ENCODE measurements around the gene LIN9.
"Not testable (repeated sequence)": the region's sequence is repeated elsewhere in the genome, so short reads cannot be mapped to it uniquely, and the experiment has no call there.

LIN9 gene

DNA sequence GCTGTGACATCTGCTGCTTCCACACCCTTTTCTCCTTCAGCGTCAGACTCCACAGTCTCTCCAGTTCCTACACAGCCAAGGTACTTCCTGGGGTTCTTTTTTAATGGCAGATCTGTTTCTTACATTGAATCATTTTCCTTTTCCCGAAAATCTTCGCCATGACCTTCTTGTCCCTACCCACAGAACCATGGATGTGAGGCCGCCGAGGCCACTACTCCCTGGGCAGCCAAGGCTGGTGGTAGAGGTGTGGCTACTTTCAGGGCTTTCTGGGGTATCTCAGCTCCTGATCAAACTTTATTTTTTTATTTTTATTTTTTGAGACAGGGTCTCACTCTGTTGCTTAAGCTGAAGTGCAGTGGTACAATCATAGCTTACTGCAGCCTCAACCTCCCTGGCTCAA lies 9.5 kb upstream of the LIN9 start:
- no peak for DNase-seq

DNA sequence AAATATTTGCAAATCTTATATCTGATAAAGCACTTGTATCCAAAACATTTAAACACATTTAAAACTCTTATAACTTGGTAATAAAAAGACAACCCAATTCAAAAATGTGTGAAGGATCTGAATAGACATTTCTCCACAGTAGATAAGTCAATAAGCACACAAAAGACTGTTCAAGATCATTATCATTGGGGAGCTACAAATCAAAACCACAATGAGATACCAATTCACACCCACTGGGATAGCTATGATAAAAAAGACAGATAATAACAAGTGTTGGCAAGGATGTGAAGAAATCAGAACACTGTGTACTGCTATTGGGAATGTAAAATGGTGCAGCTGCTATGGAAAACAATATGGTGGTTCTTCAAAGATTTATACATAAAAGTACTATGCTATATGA lies 5.1 kb upstream of the LIN9 start:
- DNase-seq: no peak

DNA sequence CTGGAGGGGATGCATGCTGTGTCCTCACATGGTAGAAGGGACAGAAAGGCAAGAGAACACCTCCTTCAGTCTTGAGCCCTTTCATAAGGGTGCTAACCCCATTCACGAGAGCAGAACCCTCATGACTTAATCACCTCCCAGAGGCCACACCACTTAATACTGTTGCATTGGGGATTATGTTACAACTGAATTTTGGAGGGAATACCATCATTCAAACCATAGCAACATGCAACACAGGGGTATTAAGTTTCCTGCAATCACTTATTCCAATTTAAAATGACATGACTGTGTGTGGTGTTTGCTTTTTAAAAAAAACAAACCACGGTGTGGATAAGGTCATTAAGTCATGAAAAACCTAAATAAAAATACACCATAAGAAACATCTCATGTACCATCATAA lies 3.1 kb upstream of the LIN9 start:
- no peak for DNase-seq

DNA sequence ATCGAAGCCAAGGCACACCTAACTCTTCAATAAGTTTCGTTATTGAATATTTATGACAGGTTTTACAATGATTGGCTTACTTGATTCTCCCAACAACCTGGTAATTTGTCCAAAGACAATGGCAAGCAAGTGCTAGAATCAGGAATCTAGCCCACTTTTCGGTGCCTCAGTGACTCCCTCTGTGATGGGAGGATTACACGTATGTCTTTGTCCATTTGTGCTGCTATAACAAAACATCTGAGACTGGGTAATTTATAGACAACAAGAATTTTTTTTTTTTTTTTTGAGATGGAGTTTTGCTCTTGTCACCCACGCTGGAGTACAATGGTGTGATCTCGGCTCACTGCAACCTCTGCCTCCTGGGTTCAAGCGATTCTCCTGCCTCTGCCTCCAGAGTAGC lies 2.4 kb upstream of the LIN9 start:
- no peak for DNase-seq

DNA sequence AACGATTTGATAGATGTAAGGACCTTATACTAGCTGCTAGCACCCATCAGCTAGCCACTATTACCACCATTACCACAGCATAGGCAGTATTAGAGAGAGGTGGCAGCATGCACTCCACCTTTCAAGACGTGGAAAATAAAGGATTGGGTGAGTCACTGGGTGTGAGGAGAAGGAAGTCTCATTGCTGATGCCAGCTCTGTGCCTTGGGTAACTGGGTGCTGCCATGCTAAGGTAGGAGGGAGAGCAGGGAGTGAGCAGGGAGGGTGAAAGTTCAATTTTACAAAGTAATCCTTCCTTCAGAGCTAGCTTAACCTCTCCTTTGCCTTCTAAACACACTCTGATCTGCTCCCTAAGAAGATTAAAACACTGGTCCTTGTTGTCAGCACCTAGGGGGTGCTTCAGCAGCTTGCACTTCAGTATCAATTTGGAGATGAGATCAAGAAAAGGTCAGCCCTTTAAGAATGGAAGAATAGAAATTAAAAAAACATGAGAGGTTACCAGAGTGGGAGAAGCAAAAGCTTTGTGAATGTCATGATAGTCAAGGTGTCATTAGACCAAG lies 1.8 kb upstream of the LIN9 start:
- DNase-seq: no peak

DNA sequence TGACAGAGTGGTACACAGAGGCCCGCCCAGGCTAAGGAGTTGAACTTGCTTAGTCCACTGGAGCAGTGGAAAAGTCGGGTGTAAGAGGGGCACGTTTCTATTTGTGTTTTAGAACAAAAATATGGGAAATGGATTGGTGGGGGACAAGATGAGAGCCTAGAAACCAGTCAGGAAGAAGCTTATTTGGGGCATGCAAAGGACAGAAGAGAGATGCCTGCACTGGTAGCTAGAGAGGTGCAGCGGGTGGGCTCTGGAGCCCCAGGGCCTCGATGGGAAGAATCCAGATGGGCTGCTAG lies 1.2 kb upstream of the LIN9 start:
- DNase-seq: no peak

DNA sequence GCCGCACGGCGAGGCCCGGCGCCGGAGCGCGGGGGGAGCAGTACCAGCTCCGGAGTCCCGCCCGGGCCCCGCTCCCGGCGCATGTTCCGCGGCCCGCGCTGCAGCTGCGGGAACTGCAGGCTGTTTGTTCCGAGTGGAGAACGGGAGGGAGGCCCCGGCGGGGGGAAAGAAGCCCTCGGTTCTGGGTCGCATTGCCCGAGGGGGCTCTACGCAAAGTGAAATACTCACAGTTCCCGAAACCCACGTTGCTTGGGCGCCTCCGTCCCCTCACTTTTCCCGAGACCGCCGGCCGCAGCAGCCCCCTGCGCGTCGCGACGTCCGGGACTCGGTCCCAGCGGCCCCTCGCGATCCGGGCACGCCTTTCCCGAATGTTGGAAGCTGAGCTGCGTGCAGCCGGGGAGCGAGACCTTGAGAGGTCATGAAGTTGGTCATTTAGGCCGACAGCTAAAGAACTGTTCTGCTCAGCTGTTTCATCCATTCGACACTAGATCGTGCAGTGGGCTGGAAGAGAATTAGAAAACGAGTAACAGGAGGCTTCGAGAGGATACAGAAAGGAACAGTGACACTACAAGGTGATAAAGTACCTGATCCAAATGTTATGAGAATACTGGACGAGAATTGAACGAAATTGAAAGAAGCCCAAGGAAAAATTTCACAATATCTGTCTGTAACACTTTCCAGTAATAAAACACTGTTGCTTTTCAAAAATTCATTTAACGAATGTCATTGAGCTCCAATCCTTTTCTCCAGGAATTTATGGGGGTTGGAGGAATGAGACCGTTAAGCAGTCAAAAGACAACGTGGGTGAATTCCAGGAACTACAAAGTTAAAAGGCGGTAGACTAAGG lies 657 bp upstream of the LIN9 start:
- DNase-seq: peak; percentile 82

DNA sequence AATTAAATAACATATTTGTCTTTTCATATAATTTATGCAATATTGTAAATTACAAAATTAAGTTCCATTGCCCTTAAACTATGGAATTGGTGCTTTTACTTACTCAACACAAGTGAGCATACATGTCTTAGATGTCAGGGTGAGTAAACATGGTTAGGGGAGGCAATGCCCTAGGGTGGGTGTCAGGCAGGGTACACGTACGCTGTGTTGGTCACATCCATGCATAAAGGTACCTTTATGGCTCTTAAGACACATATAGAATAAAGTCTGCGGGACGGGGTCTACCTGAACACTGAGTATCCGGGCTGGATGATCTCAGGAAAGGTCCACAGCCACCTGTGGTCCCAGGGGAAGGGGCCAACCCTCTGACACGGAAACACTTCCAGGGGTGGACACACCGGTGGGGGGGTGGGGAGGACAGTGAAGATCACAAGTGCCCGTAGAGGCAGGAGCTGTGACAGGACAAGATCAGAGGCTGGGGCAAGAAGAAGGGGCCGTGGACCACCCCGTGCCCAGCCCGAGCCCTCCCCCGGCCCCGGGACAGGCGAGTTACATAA lies 720 bp downstream of the LIN9 start:
- DNase-seq: peak; percentile 67

DNA sequence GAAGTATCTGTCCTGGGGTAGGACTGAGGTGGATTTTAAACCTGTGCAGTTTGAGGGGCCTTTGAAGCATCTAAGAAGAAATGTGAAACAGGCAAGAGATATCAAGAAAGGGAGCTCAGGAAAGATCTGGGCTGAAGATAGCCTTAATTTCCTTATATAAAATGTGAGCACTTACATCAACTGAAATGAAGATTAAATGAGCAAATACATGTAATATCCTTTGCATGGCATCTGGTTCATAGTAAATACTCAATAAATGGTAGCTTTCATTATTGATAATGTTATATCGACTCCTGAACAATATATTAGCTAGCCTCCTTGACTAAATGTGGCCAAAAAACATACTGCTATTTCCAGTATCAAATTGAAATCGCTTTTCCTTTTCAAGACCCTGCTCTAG lies 2.5 kb downstream of the LIN9 start:
- no peak for DNase-seq

DNA sequence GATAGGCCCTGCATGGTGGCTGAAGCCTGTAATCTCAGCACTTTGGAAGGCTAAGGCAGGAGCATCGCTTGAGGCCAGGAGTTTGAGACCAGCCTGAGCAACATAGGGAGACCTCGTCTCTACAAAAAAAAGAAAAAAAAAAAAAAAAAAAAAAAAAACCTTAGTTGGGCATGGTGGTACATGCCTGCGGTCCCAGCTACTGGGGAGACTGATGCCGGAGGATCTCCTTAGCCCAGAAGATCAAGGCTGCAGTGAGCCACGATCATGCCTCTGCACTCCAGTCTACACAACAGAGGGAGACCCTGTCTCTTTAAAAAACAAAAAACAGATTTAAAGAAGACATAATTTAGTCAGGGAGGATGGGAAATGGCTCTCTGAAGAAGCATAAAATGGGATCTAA lies 3.8 kb downstream of the LIN9 start:
- no peak for DNase-seq

DNA sequence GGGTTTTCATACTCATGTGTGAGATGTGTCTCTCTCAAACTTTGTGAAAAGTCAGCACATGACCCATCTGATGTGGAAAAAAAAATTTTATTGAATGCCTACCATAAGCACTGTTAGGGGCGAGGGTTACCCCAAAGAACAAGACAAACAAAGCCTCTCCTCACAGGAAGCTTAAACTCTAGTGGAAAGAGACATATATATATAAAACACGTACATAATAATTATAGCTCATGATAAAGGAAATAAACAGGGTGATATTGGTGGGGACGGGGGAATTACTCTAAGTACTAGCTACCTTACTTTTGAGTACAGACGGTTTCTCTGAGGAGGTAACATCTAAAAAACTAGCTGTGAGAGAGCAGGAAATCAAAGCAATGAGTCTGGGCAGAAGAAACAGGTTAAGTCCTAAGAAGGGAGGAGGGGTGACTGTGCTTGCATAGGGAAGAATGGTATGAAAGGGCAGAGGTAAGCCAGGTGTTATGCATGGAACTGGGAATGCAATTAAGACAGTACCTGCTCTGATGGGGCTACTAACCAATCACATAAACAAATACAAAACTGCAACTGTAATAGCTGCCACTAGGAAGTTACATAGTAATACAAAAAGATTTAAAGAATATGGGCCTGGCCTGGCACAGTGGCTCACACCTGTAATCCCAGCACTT lies 4.5 kb downstream of the LIN9 start:
- DNase-seq: no peak

DNA sequence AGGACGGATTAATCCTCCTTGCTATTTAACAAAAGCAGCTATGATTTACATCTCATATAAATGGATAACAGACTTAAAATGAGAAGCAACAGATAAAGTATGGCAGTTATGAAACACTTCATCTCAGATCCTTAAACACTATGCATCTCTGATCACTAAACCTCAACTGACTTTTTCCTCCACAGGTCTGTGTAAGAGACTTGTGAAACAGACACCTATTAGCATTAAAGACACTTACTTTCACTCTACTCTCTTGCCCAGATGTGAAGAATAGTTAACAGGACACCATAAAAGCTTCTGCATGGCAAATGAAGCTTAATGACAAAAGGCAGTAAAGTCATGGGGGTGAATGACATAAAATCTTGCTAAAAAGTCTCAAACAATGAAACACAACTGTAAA lies 6.2 kb downstream of the LIN9 start:
- DNase-seq: no peak

DNA sequence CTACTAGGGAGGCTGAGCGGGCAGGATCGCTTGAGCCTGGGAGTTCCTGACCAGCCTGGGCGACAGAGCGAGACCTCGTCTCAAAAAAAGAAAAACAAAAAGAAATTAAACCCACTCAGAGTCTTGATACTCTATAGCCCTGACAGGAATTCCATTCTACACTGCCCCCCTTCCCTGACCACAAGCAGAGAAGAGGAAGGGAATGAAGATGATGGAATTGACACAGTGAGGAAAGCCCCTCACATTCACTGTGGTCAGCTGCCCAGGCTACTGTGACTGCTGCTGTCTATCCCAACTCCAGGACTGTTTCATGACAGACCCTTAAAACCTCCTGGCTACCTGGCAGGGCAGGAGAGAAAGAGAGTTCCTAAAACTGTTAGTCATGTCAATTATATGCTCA lies 12.1 kb downstream of the LIN9 start:
- no peak for DNase-seq

DNA sequence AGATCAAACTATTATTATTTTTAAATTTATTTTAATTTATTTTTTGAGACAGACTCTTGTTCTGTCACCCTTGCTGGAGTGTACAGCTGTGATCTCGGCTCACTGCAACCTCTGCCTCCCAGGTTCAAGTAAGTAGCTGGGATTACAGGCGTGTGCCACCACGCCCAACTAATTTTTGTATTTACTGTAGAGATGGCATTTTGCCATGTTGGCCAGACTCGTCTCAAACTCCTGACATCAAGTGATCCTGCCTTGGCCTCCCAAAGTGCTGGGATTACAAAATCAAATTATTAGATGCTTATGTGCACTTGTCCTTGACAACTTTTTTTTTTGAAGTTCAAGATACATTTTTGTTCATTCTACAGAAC lies 15.4 kb downstream of the LIN9 start:
- no peak for DNase-seq

DNA sequence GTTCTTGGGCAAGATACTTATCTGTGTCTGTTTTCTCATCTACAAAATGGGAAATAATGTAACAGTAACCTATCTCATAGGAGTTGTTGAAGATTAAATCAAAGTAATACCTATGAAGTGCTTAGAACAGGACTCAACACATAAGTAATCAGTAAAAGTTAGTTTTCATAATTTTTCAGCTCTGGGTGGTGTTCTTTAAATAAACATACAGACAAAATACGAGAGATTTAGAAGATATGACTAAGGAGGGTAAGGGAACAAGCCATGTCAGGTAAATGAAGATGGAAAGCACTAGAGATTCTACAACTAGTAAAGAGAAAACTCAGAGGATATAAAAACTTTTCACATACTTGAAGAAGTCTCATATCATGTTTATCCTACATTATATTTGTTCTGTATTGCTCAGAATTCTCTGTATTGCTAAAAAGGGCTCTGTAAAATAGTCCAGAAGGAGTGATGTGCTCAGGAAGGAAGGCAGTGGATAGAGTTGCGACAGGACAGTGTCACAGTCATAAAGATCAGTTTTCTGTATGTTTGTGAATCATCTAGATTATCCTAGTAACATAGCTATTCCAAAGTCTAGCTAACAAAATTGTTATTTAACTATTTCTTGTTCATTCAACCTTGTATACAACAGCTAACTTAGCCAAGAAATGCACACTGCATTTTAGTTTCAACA lies 16.0 kb downstream of the LIN9 start:
- DNase-seq: no peak

DNA sequence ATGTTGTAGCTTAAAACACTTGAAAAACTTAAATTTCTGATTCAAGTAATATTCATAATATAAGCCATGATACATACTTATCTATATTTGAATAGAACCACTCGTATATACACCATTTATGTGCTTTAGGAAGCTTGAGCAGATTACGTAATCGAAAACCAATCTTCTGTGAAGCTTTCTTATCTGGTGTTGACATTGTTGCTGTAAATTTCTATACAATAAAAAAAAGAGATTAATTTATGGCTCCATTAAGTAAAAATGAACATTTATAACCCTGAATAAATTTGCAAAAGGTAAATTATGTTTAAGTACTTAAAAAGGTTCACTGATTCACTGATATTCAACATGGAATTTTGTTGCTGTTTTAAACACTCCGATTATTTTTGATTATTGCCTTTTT lies 21.4 kb downstream of the LIN9 start:
- no peak for DNase-seq

DNA sequence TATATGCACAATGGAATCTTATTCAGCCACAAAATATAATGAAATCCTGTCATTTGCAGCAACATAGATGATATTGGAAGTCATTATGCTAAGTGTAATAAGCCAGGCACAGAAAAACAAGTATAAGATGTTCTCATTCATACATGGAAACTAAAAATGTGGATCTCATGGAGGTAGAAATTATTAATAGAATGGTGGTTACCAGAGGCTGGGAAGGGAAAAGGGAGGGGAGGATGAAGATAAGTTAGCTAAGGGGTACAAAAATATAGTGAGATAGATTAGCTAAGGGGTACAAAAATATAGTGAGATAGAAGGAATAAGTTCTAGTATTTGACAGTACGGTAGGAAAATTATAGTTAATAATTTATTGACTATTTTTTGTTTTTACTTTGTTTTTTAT lies 27.9 kb downstream of the LIN9 start:
- DNase-seq: no peak

DNA sequence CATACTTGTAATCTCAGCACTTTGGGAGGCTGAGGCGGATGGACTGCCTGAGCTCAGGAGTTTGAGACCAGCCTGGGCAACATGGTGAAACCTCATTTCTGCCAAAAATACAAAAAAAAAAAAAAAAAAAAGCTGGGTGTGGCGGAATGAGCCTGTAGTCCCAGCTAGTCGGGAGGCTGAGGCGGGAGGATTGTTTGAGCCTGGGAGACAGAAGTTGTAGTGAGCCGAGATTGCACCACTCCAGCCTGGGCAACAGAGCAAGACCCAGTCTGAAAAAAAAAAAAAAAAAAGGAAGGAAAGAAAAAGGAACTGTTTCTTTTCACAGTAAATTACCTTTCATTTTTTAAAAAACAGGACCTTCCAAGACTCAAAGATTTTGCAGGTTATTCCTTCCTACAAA lies 29.5 kb downstream of the LIN9 start:
- no peak for DNase-seq

DNA sequence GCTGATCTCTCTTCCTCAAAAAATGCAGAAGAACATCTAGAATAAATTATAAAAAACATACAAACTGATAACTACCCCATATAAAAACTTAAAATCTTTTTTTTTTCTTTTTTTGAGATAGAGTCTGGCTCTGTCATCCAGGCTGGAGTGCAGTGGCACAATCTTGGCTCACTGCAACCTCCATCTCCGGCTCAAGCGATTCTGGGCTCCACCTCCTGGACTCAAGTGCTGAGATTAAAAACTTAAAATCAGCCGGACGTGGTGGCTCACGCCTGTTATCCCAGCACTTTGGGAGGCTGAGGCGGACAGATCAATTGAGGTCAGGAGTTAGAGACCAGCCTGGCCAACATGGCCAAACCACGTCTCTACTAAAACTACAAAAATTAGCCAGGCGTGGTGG lies 31.1 kb downstream of the LIN9 start:
- DNase-seq: no peak

DNA sequence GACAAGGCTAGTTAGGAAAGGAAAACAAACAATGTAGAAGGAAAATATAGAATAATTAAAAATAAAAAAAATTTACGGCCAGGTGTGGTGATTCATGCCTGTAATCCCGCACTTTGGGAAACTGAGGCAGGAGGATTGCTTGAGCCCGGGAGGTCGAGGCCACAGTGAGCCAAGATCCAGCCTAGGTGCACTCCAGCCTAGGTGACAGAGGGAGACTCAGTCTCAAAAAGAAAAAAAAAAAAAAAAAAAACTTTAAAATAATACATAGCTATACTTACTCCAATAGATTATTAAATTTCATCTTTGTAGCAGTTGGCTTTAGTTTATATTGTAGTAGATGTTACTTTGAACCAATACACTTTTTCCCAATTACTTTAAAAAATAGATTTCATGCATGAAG lies 32.0 kb downstream of the LIN9 start:
- DNase-seq: no peak

DNA sequence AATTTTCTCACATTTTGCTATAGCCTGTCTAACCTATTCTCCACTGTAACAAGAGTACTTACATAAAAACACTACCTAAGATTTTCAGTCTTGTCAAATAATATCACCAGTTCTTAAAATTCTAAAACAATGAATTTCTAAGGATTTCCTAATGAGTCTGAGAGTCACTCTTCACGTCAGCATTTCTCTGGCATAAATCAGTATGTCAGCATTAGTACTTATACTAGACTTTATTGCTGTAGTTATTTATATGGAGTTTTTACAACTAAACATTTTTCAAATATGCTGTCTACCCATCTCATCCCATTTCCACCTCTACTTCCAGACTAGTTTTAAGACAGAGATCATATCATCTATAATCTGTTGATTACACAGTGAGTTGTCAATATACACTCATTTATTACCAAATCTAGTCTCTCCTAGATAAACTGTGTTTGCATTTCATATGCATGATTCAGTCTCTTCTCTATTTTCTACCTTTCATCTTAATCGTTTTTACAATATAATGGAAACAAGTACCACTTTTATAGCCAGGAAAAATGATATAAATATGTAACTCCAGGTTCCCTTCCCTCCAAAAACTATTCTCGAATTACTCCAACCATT lies 32.8 kb downstream of the LIN9 start:
- DNase-seq: no peak

DNA sequence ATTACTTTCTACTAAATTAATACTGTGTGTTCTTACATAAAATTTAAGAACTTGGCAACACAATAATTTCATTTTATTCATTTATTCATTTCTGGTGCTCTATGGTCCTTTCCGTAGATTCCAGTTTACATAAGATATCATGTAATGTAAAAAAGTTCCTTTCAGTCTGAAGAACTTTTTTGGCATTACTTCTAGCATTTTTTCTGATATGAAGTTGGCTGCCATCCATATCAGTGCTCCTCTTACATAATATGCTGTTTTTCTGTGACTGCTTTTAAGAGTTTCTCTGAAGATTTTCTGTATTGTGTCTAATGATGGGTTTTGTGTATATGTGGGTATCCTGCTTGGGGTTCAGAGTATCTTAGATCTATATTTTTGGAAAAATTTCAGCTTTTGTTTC lies 34.8 kb downstream of the LIN9 start:
- DNase-seq: no peak

DNA sequence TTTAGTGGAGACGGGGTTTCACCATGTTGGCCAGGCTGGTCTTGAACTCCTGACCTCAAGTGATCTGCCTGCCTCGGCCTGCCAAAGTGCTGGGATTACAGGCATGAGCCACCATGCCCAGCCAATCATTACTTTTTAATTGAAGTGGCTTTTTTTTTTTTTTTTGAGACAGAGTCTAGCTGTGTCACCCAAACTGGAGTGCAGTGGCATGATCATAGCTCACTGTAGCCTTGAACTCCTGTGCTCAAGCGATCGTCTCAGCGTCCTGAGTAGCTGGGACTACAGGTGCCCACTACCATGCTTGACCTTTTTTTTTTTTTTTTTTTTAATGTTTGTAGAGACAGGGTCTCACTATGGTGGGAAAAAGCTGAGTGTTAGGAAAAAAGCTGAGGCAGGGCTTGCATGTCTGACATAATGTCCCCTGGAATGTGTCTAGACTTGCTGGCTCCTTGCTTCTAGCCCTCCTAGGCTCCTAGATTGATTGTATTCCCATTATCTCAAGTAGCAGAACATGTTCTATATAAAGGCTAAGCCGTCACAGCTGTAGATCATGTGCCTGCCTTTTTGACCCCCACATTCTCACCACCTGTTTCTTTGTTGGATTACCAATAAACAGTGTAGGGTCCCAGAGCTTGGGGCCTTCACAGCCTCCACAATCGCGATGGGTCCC lies 36.6 kb downstream of the LIN9 start:
- not testable (repeated sequence) for DNase-seq

All from activated CD8-positive, alpha-beta memory T cell treated with anti-CD3 and anti-CD28 coated beads, Interleukin-2, amount 50 U/mL, for 48 hours (primary cell).